Mucosa of descending colon (tissue), 3 donors: ENCODE results near the gene FBXW4. TPM values are rescaled to one million over a fixed set of nuclear protein-coding genes. Genes with fewer than 3 reads are reported as not detected.

Source experiments
- ATAC-seq: fragments of 200-7000 bp; cut with Tn5 transposase; one replicate; pipeline ENCODE4 v1.9.1; 2020; ENCODE audit warnings: mild to moderate bottlenecking, moderate library complexity
- DNase-seq, 3 donors: peaks; one replicate each; pipeline ENCODE4 v3.0.0-alpha.2; 2020
- H3K36me3 ChIP-seq: fragments of 200-600 bp; one replicate; pipeline ENCODE4 v1.8.0; 2021; ENCODE audit warnings: low read depth, mild to moderate bottlenecking
- H3K4me1 ChIP-seq: fragments of 200-600 bp; one replicate; pipeline ENCODE4 v1.8.0; 2021; ENCODE audit warnings: low read depth, mild to moderate bottlenecking
- H3K4me3 ChIP-seq: fragments of 200-600 bp; one replicate; pipeline ENCODE4 v1.8.0; 2021; ENCODE audit warnings: mild to moderate bottlenecking
- H3K9me3 ChIP-seq: fragments of 200-600 bp; one replicate; pipeline ENCODE4 v1.8.0; 2021; ENCODE audit warnings: mild to moderate bottlenecking
- intact Hi-C, 2 donors: fragments of 100-400 bp; cut with DNase I in 1 of 2; cut with micrococcal nuclease in 1 of 2; formaldehyde crosslinking; loops; one replicate each; pipeline versions ENCODE4 v1.11.0 to v1.11.1; 2022; cut with DNase I, micrococcal nuclease
- total RNA-seq, 3 donors: library from RNA; stranded (reverse); fragmentation: NEBNext Ultra II Directional in 2 of 3; extraction: Animal tissue kit (Norgen Biotek cat#: 25700) in 2 of 3; gene quantifications; one replicate each; pipeline versions ENCODE4 v1.2.1 to v1.2.4, GENCODE V29; 2021 to 2023
- TF ChIP-seq, protein P1 (sequence below): fragments of 200-600 bp; IDR thresholded peaks from one replicate; pipeline ENCODE4 v1.8.0; 2022; ENCODE audit warnings: antibody characterized with exemption, mild to moderate bottlenecking
- donor health status: DM: no; HTN: no; CAD: no; lungs with moderate emphysema.
- donor health status: DM: no; HTN: no; CAD: no.
- donor health status: DM: no; HTN: yes; CAD: no.

Gene FBXW4
- total RNA-seq, 3 donors from 2014 or later, result 57.3 to 126 (median 73.3) TPM

DNA sequence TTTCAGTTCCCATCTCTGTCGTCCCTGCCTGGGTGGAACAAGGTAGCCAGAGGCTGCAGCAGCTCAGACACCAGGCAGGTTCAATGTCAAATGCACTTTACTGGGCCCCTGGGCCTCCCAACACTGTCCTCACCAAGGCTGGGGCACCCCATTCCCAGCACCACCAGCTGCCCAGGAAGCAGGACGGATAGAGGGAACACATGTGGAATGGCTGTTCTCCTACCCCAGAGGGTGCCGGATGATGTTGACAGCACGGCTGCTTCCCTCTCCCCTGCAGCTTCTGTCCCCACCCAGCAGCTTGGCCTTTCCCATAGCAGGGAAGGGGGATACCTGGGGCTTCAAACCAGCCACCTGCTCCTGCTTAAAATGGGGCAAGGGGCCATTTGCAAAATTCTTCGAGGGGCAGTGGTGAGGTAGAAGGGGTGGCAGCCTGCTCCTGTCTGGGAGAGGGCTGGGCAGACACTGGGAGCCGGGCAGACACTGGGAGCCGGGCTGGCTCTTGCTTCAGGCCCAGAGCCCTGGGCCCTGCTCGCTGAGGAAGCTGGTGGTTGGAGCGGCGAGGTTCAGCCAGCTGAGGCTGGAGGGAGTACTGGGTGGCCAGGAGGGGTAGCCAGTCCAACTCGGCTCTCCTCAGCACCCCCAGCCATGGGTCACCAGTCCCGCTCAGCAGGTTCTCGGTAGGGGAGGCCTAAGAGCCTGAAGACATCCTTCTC, 116.0 kb downstream of the FBXW4 start:
- intact Hi-C loops, result no loop called here
- Histone ChIP-seq H3K36me3 (no peaks in the 10 kb centered on the region), H3K4me1 (no peaks in the 10 kb centered on the region), H3K4me3 (no peak overlapping the region), H3K9me3 (no peaks in the 10 kb centered on the region)
- TF ChIP-seq, protein P1, sequence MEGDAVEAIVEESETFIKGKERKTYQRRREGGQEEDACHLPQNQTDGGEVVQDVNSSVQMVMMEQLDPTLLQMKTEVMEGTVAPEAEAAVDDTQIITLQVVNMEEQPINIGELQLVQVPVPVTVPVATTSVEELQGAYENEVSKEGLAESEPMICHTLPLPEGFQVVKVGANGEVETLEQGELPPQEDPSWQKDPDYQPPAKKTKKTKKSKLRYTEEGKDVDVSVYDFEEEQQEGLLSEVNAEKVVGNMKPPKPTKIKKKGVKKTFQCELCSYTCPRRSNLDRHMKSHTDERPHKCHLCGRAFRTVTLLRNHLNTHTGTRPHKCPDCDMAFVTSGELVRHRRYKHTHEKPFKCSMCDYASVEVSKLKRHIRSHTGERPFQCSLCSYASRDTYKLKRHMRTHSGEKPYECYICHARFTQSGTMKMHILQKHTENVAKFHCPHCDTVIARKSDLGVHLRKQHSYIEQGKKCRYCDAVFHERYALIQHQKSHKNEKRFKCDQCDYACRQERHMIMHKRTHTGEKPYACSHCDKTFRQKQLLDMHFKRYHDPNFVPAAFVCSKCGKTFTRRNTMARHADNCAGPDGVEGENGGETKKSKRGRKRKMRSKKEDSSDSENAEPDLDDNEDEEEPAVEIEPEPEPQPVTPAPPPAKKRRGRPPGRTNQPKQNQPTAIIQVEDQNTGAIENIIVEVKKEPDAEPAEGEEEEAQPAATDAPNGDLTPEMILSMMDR, result no peak
- DNase-seq (no peak), ATAC-seq (no peak)

DNA sequence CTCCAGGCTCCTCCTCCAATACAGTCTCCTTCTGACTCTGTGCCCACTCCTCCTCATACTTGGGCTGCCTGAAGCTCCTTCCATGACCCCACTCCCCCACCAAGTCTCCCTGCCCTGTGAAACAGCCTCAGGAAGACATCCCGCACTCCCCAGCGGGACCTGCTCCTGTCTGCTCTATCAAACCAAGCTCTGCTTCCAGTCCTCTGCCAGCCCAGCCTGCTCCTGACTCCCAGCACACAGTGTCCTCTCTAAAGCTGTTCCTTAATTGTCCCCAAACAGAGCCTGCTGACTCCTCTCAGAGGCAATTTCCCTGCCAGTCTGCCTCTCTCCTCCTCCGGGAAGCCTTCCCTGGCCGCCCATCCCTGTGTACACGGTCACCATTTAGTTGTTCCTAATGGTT, 116.8 kb downstream of the FBXW4 start:
- ATAC-seq, result no peak
- no peak for DNase-seq
- H3K4me3 ChIP-seq, result no peak overlapping the region
- peaks cover under 1% of the 10 kb centered on the region for H3K9me3 ChIP-seq
- H3K4me1 ChIP-seq, result no peaks in the 10 kb centered on the region
- TF ChIP-seq, protein P1, result no peak
- H3K36me3 ChIP-seq, result no peaks in the 10 kb centered on the region
- intact Hi-C loops, result no loop called here

DNA sequence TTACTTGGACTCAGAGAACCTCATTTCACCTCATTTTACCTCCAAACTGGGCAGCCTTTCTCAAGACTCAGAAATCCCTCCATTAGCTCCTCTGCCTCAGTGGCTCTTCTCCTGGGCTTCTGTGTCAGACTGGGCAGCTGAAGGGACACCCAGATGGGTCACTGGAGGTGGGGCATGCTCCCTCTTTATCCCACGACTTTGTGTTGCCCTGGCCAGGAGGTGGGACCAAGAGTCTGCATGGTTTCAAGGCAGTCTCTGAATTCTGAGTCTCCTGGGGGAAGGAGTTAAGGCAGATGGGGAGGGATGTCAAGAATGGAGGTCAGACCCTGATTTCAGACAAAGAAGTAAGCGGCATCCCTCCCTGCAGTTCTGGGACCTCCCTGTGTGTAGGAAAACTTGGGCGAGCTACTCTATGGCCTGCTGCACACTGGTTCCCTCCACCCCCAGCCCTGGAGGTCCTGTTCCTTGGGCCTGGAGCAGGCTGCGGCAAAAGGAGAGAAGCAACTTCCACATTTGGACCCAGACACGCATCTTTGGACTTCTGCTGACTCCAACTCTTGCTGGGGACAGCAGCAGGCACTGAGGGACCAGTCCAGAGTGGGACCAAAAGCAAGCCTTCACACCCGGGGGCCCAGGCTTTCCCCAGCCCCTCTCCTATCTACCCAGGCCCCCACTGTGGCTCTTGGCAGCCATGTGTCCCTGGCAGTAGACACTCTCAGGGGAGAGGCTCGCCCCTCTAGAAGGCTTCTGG, 117.7 kb downstream of the FBXW4 start:
- ATAC-seq (no peak), DNase-seq (no peak)
- TF ChIP-seq, protein P1, result no peak

DNA sequence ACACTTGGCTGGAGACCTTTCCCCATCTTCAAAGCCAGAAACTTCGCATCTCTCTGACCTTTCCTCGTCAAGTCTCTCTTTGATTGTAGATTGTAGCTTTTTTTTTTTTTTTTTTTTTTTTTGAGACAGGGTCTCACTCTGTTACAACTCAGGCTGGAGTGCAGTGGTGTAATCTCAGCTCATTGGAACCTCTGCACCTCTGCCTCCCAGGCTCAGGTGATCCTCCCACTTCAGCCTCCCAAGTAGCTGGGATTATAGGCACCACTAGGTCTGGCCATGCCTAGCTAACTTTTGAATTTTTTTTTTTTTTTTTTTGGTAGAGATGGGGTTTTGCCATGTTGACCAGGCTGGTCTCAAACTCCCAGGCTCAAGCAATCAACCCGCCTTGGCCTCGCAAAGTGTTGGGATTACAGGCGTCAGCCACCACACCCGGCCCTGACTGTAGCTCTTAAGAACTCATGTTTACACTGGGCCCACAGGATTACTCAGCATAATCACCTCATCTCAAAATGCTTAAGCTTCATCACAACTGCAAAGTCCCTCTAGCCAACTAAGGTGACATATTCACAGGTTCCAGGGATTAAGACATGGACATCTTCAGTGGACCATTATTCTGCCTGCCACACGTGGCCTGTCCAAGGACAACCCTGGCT, 118.6 kb downstream of the FBXW4 start:
- ATAC-seq, result no peak

More for the DNA sequence above, 117.7 kb downstream of the FBXW4 start:
- no peaks in the 10 kb centered on the region for H3K4me1 ChIP-seq
- H3K9me3 ChIP-seq, result peaks cover 6% of the 10 kb centered on the region
- no peaks in the 10 kb centered on the region for H3K36me3 ChIP-seq
- intact Hi-C loops, result no loop called here
- no peak overlapping the region for H3K4me3 ChIP-seq

DNA sequence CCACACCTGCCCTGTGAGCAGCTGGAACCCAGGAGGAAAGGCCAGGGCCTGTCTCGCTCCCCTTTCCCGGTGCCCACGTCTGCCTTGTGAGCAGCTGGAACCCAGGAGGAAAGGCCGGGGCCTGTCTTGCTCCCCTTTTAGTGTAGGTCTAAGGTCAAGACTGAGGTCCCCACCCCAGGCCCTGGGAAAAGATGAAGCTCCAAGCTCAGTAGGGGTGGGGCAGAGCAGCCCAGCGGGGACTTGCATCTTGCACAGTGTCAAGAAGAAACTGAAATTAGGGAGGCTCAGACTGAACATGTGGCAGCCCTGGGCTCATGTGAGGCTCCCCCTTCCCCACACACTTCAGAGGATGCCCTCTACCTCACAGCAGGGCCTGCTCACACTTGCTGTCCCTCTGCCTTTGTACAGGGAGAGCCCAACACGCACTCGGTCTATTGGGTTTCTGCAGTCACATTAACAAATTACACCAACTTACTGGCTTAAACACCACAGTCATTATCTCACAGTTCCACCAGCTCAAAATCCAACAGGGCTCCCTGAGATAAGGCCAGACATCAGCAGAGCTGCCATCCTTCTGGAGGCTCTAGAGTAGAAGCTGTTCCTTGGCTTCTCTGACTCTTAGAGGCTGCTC, 119.3 kb downstream of the FBXW4 start:
- TF ChIP-seq, protein P1, result no peak
- H3K9me3 ChIP-seq, result peaks cover 6% of the 10 kb centered on the region
- ATAC-seq (no peak), DNase-seq (no peak)
- H3K4me3 ChIP-seq, result no peak overlapping the region
- no peaks in the 10 kb centered on the region for H3K36me3 ChIP-seq
- H3K4me1 ChIP-seq, result peaks cover 2% of the 10 kb centered on the region
- intact Hi-C loops, result no loop called here

More for the DNA sequence above, 118.6 kb downstream of the FBXW4 start:
- Histone ChIP-seq H3K36me3 (no peaks in the 10 kb centered on the region), H3K4me3 (no peak overlapping the region), H3K9me3 (peaks cover 6% of the 10 kb centered on the region), H3K4me1 (no peaks in the 10 kb centered on the region)
- no peak for DNase-seq
- intact Hi-C loops, result no loop called here
- TF ChIP-seq, protein P1, result no peak
